ENCODE data around the gene KIF26B.
"Not testable (repeated sequence)": the region's sequence is repeated elsewhere in the genome, so short reads cannot be mapped to it uniquely, and the experiment has no call there.

Gene KIF26B

GRCh38 chr1:245325922-245326795, 171.4 kb downstream of the KIF26B start:
- DNase-seq (ENCODE audit: low read depth) = no peak

DNA sequence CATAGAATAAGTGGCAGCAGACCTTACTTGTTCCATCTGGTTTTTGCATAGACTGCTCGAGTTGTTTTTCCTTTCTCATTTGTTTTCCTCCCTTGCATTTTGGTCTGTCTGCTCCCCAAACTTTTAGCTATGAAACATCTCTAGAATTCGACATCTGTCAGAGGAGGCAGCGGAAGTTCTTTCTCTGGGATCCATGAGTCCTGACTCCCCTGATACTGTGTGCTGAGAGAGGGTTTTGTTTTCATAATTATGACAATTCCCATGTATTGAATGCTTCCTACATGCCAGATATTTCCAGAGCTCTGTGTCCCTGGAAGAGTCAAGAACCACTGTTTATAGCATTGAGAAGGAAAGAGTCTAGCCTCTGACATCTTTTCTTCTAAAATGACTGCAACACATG, 172.6 kb downstream of the KIF26B start:
- no peak for DNase-seq (ENCODE audit: low read depth)

- no peak for DNase-seq (ENCODE audit: low read depth)
Observed at GRCh38 chr1:245327842-245328241, 173.1 kb downstream of the KIF26B start.

DNA sequence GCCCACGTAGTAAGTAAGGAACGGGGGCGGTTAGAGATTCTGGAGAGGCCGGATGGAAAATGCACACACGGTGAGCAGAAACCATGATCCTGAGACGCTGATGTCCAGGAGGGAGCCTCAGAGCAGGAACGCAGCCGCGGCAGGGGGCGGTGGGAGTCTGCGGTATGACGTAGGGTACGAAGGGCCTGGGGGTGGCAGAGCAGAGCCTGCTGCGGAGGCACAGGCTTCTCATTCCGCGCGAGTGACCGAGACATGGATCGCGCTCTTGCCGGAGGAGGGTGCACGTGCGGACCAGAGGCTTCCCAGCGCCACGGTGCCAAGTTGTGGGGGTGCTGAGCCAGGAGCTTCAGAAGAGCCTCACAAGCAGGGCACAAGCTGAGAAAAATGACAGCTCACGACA, 176.2 kb downstream of the KIF26B start:
- no peak for DNase-seq (ENCODE audit: low read depth)

- DNase-seq (ENCODE audit: low read depth) = no peak
Observed at GRCh38 chr1:245332085-245332484, 177.3 kb downstream of the KIF26B start.

DNA sequence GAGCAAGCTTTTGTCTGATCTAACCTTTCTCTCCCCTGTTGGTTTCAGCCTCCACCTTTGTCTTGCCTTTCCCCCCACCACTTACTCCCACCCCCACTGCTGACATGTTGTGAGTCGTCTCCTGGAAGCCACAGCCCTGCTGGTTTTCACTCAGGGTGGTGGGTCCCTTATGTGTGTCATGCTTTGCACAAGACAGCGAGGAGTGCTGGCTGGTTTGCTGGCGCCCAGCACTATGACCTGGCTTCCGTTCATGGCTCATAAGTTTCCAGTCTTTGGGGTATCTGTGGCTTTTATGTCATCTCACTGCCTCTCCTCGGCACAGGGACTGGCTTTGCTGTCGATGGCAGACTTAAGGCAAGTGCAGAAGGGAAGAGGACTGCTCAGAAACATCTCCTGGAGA, 177.7 kb downstream of the KIF26B start:
- DNase-seq (ENCODE audit: low read depth) = no peak

DNA sequence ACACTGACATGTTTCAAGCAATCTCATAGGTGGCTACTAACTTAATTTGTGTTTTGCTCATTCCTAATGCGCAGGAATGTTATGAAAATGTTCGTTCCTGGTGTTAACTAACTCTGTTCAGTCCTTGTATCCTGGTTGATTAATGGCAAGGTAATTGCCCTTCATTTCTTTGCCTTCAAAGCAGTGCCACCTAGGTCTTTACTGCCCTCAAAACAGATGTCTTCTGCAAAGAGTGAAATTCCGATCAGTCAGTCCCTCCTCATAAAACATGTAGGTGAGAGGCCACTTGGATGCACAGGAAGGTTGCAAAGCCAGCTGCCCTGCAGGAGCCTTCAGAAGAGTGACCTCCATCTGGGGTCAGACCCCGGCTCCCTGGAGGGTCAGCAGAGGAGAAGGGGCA, 179.4 kb downstream of the KIF26B start:
- no peak for DNase-seq (ENCODE audit: low read depth)

- no peak for DNase-seq (ENCODE audit: low read depth)
Observed at GRCh38 chr1:245334827-245335490, 180.2 kb downstream of the KIF26B start.

- DNase-seq (ENCODE audit: low read depth) = not testable (repeated sequence)
Observed at GRCh38 chr1:245335684-245336083, 180.9 kb downstream of the KIF26B start.

- no peak for DNase-seq (ENCODE audit: low read depth)
Observed at GRCh38 chr1:245336149-245336983, 181.6 kb downstream of the KIF26B start.

DNA sequence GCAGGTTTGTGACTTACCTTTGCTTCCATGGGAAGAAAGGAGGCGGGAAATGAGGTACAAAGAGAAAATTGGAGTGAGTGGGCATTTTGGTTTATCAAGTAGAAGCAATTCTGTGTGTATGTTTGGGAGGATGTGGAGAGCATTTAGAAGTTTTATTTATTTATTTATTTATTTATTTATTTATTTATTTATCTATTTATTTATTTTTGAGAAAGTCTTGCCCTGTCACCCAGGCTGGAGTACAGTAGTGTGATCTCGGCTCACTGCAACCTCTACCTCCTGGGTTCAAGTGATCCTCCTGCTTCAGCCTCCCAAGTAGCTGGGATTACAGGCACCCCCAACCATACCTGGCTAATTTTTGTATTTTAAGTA, 182.2 kb downstream of the KIF26B start:
- not testable (repeated sequence) for DNase-seq (ENCODE audit: low read depth)

DNA sequence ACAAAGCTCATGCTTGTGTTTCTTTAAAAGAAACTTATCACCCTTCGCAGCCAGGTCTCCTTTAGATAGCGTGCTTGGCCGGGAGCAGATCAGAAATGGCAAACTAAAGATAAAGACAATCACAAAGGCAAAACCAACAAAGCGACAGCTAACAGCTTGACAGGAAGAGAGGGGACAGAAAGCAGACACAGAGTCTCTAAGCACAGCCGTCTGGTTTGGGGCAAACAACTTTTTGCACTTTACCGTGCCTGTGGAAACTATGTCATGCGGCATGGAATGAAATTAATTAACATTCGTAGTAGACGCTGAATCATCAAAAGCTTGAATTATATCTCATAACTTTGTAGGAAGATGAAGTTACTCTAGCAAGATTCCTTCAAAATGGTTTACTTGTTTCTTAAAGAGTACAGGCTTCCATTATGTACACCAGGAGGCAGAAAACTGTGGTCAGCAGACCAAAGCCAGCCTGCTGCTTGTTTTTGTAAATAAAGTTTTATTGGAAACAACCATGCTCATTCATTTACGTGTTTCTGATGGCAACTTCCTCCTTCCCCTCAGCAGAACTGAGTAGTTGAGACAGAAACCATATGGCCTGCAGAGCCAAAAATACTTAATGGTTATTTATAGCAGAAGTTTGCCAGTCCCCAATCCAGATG, 183.2 kb downstream of the KIF26B start:
- no peak for DNase-seq (ENCODE audit: low read depth)

- DNase-seq (ENCODE audit: low read depth) = no peak
Observed at GRCh38 chr1:245338485-245338877, 183.7 kb downstream of the KIF26B start.

GRCh38 chr1:245341743-245342142, 187.0 kb downstream of the KIF26B start:
- no peak for DNase-seq (ENCODE audit: low read depth)

GRCh38 chr1:245345191-245345884, 190.6 kb downstream of the KIF26B start:
- no peak for DNase-seq (ENCODE audit: low read depth)

GRCh38 chr1:245348626-245349025, 193.8 kb downstream of the KIF26B start:
- no peak for DNase-seq (ENCODE audit: low read depth)

GRCh38 chr1:245353411-245353810, 198.6 kb downstream of the KIF26B start:
- no peak for DNase-seq (ENCODE audit: low read depth)

DNA sequence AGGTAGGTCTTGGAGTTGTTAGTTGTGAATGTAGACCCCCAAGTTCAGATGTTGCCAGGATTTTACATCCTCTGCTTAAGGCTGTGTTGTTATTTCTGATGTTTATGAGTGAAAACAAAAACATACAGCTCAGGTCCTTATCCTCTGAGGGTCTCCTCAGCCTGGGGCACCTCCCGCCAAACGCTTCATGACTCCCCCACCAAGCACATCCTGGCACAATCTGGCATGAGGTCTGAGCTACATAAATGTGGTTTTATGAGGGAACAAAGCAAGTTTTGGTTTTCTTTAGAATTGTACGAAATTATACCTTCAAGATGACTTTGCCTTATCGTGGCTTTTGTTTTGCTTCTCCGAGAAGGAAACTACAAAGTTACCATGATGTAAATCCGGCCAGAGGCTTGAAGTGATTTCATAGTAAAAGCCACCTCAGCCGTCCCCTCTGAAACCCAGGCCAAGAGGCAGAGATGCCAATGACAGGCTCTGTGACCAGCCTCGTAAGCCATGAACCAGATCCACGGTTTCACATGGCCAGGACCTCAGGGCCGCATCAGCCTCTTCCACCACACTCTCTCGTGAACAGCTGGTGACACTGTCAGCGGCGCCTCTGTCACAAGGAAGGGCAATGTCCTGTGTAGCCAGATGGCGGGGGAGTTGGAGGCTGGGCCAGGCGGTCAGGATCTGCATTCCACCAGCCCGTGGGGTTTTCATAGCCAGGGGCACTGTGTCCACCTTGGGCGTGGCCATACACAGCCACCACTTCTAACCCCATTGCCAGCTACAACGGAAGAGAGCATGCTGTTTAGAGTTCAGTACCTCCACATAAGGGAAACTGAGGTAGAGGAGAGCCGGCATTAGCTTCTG, 199.4 kb downstream of the KIF26B start:
- no peak for DNase-seq (ENCODE audit: low read depth)

- not testable (repeated sequence) for DNase-seq (ENCODE audit: low read depth)
Observed at GRCh38 chr1:245355851-245356630, 201.3 kb downstream of the KIF26B start.

Measured in activated T-helper 1 cell treated with Interleukin-2 at 50 U/mL for 16 hours (primary cell).